HG02678 (cell line): Measurements from ENCODE around the gene COL20A1.
"Not testable (repeated sequence)": the region's sequence is repeated elsewhere in the genome, so short reads cannot be mapped to it uniquely, and the experiment has no call there.

Source experiments
- ATAC-seq: cut with Tn5 transposase; IDR thresholded peaks from one replicate; pipeline ENCODE4 v1.9.1; 2021; ENCODE audit warnings: mild to moderate bottlenecking, moderate library complexity; ENCODE audit not compliant: unreplicated experiment

The COL20A1 gene

DNA sequence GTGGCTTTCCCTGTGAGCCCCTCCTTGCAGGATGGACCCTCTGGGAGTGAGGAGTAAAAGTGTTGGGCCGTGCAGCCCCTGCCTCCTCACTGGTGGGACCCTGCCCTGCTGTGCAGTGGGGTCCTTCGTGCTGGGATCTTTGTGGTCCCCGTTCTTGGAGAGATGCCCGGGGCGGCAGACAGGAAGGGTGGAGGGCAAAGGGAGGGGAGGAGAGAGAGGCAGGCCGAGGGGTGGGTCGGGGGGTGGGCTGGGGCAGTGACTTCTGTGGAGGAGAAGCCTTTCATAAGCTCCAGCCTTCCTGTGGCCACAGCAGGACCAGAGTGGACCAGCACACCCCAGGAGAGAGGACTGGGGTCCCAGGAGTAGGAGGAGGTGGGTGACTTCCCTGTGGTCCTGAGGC is at the start of gene COL20A1:
TSS of gene COL20A1 (plus strand) at position 283 of the 400 bp plus-strand sequence. CDS start 1,922 bp downstream, outside the sequence.
- ATAC-seq: no peak

DNA sequence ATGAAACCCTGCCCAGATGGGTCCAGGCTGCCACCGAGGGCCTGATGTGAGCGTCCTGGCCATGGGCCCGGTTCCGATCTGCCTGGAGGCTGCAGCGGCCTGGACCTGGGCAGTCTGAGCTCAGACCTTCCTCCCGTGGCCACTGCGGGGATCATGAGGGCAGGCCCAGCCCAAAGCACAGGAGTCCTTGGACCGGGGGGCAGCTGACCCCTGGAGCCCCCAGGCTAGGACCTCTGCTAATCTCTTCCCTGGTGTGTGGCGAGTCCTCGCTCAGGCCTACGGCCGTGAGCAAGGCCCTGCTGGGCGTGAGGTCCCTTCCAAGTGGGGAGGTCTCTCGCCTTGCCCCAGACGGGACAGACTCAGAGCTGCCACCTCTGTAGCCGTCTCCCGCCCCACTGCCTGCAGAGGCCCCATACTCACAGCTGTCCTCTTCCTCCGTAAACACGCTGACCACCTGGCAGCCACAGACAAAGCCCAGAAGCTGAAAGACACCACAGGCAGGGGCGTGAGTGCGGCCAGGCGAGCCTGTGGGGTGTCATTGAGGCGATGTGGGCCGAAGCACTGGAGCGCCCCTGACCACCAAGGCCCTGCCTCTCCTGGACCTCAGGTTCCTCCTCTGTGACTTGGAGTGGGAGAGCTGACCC is 49.3 kb upstream of the COL20A1 start:
- no peak for ATAC-seq

DNA sequence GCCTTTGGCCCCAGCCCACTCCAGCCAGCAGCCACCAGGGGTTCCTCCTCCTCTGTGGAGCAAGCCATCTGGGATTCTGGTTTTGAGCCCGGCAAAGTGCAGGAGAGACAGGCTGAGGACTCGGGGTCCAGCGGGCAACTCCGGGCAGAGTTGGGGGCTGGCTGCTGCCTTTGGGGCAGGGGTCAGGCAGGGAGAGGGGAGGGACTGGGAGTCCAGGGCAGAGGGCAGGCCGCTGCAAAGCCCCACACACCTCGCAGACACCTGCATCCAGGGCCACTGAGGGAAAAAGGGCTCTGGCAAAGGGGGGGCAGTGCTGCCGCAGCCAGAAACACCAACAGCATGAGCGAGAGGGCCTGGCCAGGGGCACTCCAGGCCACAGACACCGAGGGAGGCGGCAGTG is 48.5 kb upstream of the COL20A1 start:
- ATAC-seq: no peak

DNA sequence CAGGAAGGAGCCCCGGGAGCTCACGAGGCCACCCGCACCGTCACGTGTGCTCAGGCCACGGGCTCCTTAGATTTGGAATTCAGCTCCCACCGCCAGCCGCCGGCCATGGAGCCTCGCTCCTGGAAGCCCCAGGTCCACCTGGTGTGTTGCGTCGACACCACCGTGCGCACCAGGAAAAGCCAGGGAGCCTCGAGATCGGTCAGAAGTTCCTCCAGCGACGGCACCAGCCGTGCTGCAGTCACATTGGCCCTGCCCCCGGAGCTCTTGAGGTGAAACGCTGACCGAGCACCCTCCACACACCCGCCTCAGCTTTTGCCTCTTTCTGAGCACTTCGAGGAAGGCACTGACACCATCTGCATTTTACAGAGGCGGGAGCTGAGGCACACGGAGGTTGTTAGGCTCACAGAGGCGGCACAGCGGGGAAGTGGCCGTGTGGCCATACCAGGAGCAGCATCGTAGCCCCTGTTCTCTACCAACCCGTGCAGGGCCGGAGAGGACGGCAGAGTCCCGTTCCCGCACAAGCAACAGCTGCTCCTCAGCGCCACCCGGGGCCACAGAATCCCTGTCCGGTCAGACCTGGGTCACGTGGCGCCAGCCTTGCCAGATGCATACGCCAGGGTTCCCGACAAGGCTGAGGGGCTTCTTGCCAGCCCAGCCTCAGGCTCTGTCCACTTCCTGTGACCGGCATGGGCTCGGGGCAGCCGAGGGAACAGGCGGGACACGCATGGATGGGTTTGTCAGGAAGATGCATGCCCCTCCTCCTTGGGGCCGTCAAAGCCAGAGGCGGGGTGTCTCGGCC is 46.3 kb upstream of the COL20A1 start:
- ATAC-seq: no peak

DNA sequence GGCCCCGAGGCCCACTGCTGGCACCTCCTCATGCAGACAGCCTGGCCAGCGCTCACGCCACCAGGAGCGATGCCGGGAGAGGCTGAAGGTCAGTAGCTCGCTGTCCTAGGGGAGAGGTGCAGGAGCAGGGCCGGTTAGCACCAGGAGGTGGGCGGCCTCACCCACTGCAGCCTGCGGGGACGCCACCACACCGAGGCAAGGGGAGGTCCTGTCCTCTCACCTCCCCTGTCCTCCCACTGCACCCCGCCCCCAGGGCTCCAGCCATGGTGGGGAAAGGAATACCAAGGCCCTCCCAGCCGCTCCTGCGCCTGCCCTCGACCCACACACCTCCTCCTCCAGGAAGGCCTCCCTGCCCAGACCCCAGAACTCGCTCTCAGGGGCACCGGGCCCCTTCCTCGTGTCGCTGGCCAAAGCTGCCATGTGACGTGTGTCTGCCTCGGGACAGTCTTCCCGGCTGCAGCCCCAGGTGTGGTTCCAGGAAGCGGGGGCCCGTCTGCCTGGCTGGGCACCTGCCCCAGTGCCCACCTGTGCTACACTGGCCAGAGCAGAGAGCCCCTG is 45.2 kb upstream of the COL20A1 start:
- ATAC-seq: no peak

DNA sequence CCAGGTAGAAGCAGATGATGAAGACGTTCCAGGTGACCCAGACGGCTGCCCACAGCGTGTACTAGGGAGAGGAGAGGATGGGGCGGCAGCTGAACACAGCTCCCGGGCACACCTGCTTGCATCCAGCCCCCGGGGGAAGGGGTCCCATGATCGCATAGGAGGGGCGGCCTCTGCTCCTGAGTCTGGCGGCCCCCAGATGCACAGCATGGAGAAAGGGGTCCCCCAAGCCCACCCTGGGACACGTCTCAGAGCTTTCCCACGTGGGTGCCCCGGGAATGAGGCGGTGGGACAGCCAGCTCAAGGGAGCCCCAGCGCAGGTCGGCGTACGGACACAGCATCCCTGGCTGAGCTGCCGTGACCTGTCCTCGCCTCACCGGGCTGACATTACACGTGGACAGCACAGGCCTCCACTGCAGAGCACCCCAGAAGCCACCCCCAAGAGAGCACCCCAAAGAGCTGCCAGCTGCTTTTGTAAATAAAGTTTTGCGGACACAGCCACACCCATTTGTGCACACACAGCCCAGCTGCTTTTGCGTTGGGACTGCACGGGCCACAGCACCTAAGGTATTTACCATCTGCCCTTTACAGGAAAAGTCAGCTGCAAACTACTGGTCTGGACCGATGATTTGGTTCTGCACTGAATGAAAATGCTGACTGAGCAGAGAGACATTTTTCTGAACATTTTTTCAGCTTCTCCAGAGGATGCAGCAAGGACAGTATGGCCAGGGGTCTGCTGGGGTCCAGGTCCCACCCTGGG is 44.0 kb upstream of the COL20A1 start:
- ATAC-seq: no peak

DNA sequence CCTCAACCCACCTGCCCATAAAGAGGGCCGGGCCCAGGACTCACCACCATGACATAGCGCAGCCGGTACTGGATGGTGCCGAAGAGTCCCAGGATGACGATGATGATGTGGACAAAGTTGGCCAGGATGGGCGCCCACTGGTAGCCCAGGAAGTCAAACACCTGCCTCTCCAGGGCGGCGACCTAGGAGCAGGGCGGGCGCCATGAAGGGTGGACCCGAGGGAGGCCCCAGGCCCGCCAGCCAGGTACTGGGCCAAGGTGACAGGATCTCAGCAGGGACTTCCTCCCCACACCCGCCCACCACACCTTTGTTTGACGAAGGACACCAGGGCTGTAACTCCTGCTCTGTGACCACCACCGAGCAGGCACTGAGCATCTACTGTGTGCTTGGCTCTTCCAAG is 43.1 kb upstream of the COL20A1 start:
- no peak for ATAC-seq

DNA sequence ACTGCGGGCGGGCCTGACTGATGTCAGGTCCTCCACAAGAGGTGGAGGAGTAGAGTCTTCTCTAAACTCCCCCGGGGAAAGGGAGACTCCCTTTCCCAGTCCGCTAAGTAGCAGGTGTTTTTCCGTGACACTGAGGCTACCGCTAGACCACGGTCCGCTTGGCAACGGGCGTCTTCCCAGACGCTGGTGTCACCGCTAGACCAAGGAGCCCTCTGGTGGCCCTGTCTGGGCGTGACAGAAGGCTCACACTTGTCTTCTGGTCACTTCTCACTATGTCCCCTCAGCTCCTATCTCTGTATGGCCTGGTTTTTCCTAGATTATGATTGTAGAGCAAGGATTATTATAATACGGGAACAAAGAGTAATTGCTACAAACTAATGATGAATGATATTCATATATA is 41.6 kb upstream of the COL20A1 start:
- not testable (repeated sequence) for ATAC-seq

DNA sequence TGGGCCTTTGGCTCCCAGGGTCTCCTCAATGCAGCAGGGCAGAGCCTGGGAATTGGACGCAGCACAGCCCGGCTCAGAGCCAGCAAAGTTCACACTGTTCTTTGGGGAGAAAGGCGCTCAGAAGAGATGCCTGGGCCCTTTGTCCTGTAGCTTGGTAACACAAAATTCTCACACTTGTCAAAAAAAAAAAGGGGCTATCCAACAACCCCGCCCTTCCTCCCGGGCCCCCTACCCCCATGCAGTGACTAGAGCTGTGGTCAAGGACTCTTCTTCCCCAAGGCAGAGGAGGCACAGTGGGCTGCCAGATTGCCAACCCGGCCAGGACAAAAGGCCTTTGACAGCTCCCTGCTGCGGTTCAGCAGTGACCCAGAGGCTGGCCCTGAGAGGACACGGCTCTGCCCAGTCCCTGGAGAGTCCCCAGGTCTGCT is 40.7 kb upstream of the COL20A1 start:
- ATAC-seq: no peak

DNA sequence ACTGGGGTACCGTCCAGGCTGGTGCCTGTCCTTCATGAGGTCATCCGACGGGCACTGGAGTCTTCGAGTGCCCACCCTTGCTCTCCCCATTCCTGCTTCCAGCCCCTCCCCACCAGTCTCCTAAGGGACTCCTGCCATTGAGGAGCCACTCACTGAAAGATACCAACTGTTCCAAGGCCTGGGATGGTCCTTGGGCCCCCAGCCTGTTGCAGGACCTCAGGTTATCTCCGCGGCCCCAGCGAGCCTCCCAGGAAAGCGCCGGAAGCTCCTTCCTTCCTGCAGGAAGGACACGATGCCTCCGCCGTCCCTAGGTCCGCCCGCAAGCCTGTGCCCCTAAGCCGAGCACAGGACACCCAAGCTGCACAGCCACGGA is 39.9 kb upstream of the COL20A1 start:
- no peak for ATAC-seq

DNA sequence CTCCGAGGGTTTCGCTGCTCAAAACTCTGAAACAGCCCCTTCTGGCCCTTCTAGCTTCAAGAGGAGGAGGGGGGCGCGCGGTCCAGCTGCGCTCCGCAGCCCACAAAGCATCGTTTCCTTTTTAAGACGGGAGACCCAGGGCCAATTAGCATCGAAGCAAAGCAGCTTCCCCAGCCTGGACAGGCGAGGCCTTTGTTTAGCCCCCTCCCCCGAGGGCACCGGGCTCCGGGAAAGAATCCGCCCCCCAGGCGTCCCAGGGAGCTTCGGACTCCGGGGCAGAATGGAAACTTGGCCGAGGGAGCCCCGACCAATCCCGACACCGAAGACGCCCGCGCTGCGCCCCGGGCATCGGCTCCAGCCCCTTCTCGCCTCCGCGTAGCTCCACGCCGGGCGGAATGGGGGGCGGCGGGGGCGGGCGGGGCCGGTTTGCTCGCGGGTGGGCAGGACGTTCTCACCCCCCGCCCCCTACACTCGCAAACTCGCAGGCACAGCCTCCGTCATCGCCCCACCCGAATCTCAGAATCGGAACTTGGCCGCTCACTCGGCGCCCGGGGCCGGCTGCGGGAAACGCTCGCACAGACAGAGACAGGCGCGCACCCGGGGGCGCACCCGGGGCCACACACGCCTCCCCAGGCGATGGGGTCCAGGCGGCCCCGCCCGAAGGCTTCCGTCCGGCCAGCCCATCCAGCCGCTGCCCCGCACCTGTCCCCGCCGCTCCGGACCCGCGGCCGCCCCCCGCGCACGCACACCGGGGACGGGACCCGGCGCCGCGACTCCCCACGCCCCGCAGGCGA is 39.4 kb upstream of the COL20A1 start:
- ATAC-seq: no peak

DNA sequence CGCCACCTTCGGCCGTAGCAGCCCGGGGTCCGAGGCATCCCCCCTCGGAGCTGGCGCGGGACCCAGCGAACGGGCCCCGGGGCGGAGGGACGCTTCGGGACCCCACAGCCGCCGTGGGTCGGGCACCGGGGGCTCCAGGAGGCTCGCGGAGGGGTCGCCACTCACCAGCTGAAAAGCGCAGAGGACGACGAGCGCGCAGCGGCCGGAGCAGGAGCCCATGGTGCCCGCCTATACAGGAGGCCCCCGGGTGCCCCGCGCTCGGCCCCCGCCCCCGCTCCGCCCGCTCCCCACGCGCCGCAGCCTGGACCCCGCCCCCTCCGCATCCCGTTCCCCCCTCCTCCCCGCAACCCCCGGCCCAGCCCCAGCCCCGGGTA is 38.8 kb upstream of the COL20A1 start, which contains the start of gene NKAIN4:
TSS of gene NKAIN4 (minus strand) at position 232 of the 374 bp plus-strand sequence. CDS start at position 219, 13 bp downstream.
- ATAC-seq: no peak

DNA sequence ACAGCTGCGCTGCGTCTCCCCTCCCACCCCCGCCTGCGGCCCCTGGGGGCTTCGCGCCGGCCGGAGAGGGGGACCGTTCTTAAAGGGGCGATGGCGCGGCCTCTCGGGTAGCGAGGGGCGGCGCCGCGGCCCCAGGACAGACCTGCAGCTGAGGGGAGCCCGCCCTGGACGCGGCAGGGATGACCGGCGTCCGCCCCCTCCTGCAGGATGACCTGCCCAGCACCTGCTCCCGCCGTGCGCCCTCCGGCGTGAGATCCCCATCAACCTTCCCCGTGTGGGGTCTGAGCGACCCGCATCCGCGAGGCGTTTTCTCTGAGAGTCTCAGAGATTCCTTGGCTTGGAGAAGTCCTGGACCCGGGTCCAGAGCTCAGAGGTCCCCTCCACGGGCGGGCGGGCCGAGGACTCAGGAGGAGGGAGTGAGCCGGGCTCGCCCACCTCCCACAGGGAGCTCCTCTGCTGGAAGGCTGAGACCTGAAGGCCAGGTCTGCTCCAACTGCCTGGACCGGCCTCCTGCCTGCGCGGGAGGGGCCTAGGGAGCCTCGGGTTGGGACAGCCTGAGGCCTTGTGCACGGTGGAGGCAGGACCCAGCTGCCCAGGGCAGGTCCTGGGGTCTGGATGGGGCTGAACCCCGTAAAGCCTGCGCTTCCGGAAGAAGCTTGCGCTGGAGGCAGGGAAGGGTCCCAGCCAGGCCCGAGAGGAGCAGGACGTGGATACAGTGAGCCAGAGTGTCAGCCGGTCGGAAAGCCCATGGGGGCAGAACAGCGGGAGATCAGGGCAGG is 38.2 kb upstream of the COL20A1 start:
- no peak for ATAC-seq

DNA sequence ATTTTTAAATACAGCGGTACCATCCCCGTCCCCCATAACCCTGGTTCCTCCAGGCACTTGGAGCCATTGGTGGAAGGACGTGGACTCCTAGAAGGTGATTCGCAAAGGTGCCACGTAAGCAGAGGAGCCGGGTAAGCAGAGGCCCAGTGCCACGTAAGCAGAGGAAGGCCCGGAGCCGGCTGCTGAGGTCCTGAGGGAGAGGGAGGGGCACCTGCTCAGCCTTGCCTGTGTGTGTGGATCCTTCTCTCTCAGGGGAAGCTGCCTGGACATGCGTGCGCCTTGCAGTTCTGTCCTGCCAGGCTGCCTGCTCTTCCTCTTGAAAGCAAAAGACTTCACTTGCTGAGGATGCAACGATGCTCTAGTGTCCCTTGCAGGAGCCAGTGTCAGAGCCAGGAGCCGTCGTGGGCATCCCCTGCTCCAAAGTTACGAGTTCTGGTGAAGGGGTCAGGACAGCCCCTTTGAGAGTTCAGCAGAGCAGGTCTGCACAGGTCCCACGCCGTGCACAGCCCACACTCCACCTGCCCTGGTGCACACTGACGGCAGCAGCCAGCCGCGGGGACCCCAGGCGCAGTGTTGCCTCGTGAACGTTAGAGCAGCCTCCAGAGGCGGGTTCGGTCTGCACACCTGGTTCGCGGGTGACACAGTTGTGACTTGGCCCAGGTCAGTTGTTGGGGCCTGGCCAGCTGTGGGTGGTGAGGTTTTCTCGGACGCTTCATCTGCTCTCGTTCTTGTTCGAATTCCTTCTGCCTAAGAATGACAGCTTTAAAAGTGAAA is 36.9 kb upstream of the COL20A1 start:
- ATAC-seq: no peak

DNA sequence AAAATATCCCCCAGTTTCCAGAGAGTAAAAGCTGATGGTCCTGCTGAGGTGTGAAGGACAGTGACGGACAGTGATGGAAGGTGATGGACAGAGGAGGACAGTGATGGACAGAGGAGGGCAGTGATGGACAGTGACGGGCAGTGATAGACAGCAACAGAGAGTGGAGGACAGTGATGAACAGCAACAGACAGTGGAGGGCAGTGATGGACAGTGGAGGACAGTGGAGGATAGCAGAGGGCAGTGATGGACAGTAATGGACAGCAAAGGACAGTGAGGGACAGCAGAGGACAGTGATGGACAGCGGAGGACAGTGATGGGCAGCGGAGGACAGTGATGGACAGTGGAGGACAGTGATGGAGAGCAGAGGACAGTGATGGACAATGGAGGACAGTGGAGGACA is 36.0 kb upstream of the COL20A1 start:
- ATAC-seq: no peak

DNA sequence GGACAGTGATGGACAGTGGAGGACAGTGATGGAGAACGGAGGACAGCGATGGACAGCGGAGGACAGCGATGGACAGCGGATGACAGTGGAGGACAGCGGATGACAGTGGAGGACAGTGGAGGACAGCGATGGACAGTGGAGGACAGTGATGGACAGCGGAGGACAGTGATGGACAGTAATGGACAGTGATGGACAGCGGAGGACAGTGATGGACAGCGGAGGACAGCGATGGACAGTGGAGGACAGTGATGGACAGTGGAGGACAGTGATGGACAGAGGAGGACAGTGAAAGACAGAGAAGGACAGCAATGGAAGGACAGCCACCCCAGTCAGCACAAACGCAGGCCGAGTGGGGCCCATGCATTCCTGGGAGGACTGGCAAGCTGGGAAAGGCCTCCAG is 35.4 kb upstream of the COL20A1 start:
- ATAC-seq: no peak

DNA sequence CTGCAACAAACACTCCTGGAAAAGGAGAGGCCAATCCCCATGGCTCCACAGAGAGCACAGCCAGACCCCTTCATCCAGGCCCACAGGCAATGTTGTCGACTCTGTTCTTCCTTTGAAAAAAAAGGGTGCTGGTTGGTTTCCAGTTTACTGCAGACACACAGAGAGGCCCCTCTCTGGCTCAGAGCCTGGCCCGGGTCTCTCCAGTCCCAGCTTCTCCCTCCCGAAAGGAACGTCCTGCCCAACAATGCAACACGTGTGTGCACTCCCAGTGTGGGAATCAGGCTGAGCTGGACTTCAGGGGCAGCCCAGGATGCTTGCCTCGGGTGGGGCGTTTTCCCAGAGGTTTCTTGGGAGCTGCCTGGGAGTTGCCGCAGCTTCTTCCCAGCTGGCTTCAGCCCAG is 34.2 kb upstream of the COL20A1 start:
- ATAC-seq: no peak

DNA sequence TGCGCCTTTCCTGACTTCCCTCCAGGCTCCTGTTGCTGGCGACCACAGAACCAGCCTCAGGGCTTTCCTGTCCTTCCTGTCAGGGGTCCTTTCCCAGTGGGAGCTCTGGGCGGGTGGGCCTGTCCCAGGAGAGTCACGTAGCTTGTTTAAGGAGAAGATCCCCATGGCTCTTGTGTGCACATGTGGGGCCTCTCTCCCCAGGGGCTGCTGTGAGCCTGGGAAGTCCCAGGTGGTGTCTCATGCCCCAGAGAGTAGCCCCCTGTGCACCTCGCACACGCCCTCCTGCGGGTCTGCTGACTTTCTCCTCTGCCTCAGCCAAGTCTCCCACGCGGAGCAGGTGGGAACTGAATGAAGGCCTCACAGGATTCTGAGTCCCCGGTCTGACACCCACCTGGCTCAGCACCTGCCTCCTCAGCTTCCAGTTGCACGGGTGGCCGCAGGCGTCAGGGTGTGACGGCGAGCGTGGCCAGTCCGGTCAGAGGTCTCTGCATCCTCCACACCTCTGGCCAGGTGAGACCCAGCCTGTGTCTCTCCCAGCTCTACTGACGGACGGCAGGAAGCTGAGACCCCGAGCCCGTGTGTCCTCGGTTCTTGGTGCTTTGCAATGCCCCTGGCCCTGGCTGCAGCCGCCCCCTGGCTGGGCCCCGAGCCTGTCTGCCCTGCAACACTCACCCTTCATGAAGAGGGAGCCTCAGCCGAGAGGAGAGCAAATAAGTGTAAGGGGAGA is 33.1 kb upstream of the COL20A1 start:
- ATAC-seq: no peak
